Stomach (tissue), 19 donors: ENCODE measurements around the gene PBX3. TPM values are rescaled to one million over a fixed set of nuclear protein-coding genes. Genes with fewer than 3 reads are reported as not detected.

Experiments
- DNase-seq, 2 donors: peaks; one replicate each; pipeline versions ENCODE4 v3.0.0 to v3.0.0-alpha.2; 2013 to 2019
- H3K27ac ChIP-seq, 5 donors: fragments of 200-600 bp in 4 of 5; sonication (generic) in 4 of 5; one replicate each; pipeline ENCODE4 v1.5.1; 2013 to 2019; ENCODE audit warnings: mild to moderate bottlenecking in 1 of 5, moderate library complexity in 1 of 5
- H3K27me3 ChIP-seq, 3 donors: fragments of 200-600 bp; sonication (generic); one replicate each; pipeline ENCODE4 v1.5.1; 2017 to 2019; ENCODE audit warnings: mixed run types in 1 of 3
- H3K36me3 ChIP-seq, 4 donors: fragments of 200-600 bp; sonication (generic); 1 replicate in 3 of 4; 2 replicates in 1 of 4; pipeline ENCODE4 v1.5.1; 2016 to 2019
- H3K4me1 ChIP-seq, 4 donors: fragments of 200-600 bp; sonication (generic); one replicate each; pipeline ENCODE4 v1.5.1; 2016 to 2019
- H3K4me3 ChIP-seq, 4 donors: fragments of 200-600 bp; sonication (generic) in 3 of 4; one replicate each; pipeline ENCODE4 v1.5.1; 2016 to 2019; ENCODE audit warnings: mild to moderate bottlenecking in 1 of 4
- H3K9me3 ChIP-seq, 4 donors: fragments of 200-600 bp; sonication (generic); one replicate each; pipeline ENCODE4 v1.5.1; 2016 to 2019
- CTCF ChIP-seq, 7 experiments: fragments of 450-650 bp in 4 of 7; fragments of 200-600 bp in 3 of 7; sonication (generic) in 3 of 7; IDR thresholded peaks; one replicate each; pipeline ENCODE4 v1.5.1; 2016 to 2019; ENCODE audit warnings: antibody characterized with exemption in 7 of 7, control low read depth in 2 of 7, mild to moderate bottlenecking in 1 of 7
- EP300 ChIP-seq: sonication (generic); formaldehyde crosslinking; IDR thresholded peaks from one replicate; pipeline ENCODE4 v1.6.1; 2017; ENCODE audit warnings: antibody characterized with exemption
- POLR2A ChIP-seq, 4 donors: fragments of 450-650 bp; IDR thresholded peaks; one replicate each; pipeline ENCODE4 v1.6.1; 2016; ENCODE audit warnings: antibody characterized with exemption in 4 of 4, control low read depth in 2 of 4, mild to moderate bottlenecking in 1 of 4, moderate library complexity in 1 of 4
- POLR2AphosphoS5 ChIP-seq, 3 donors: sonication (generic); formaldehyde crosslinking; IDR thresholded peaks; one replicate each; pipeline ENCODE4 v1.6.1; 2016; ENCODE audit warnings: antibody characterized with exemption in 3 of 3
- WGBS, 5 donors: extraction: QIAGEN DNeasy Blood & Tissue Kit in 3 of 5; methylation state at CpG; one replicate each; pipeline versions ENCODE4 v1.1.5 to v1.1.7; 2013 to 2018; 5-methylcytosine and 5-hydroxymethylcytosine counted together
- intact Hi-C: fragments of 100-400 bp; cut with DNase I; formaldehyde crosslinking; loops from one replicate; pipeline ENCODE4 v1.15.1; 2023; ENCODE audit warnings: low total_unique reads
- long read RNA-seq, 10 donors: transcript quantifications; one replicate each; lab custom pipeline, GENCODE V29; 2026
- polyA plus RNA-seq, 3 donors: library from polyadenylated mRNA; stranded (reverse); fragments of 200-250 nt; gene quantifications; one replicate each; pipeline ENCODE4 v1.2.3, GENCODE V29; 2013
- total RNA-seq, 5 donors: library from RNA; depleted of rRNA; stranded (reverse); fragments of >200 nt; gene quantifications; one replicate each; pipeline versions ENCODE4 v1.1.0 to v1.2.3, GENCODE V29; 2014 to 2016
- donor health status: healthy with polysubstance abuse.
- donor health status: Bipolar disorder and iron deficiency.
- donor health status: healthy.

PBX3 gene
- total RNA-seq: 10 to 100 TPM; 12.7 to 59.1 (median 25.5) TPM
- polyA plus RNA-seq: 10 to 100 TPM in 2 of 3 donors, 1 to 10 TPM in 1; 9.3 to 15.4 (median 14.6) TPM
- long read RNA-seq, donor 1, partial matches to known transcripts: 0 of 2 reads
- long read RNA-seq, donor 1, other reads (novel, unspliced or antisense): 0 of 2 reads
- long read RNA-seq, donor 2, transcript PBX3-201 (8 exons, 2,755 nt): major isoform, 5 of 21 reads
- long read RNA-seq, donor 2, partial matches to known transcripts: 10 of 21 reads
- long read RNA-seq, donor 2, other reads (novel, unspliced or antisense): 0 of 21 reads
- long read RNA-seq, donor 3, partial matches to known transcripts: 0 of 2 reads
- long read RNA-seq, donor 3, other reads (novel, unspliced or antisense): 0 of 2 reads
- long read RNA-seq, donor 4: 0 reads
- long read RNA-seq, donor 5, partial matches to known transcripts: 8 of 15 reads
- long read RNA-seq, donor 5, other reads (novel, unspliced or antisense): 0 of 15 reads
- long read RNA-seq, donor 6, partial matches to known transcripts: 0 of 4 reads
- long read RNA-seq, donor 6, other reads (novel, unspliced or antisense): 0 of 4 reads
- long read RNA-seq, donor 7, partial matches to known transcripts: 11 of 17 reads
- long read RNA-seq, donor 7, other reads (novel, unspliced or antisense): 0 of 17 reads
- long read RNA-seq, donor 8, partial matches to known transcripts: 0 of 7 reads
- long read RNA-seq, donor 8, other reads (novel, unspliced or antisense): 0 of 7 reads
- long read RNA-seq, donor 9, partial matches to known transcripts: 18 of 20 reads
- long read RNA-seq, donor 9, other reads (novel, unspliced or antisense): 0 of 20 reads
- long read RNA-seq, donor 10, partial matches to known transcripts: 0 of 2 reads
- long read RNA-seq, donor 10, other reads (novel, unspliced or antisense): 0 of 2 reads

GRCh38 chr9:125747053-125747764 lies at the start of gene PBX3:
Gene PBX3 (plus strand): TSS chr9:125747373.
- 0% methylated on average over 11 to 86 of the region's 107 CpGs for WGBS, 5 donors
- Histone ChIP-seq H3K9me3 (no peaks in the 10 kb centered on the region), H3K27ac (peak within 1 kb of the TSS; percentile 79 to 97 (median 93)), H3K4me3 (peak within 1 kb of the TSS; percentile 65 to 88 (median 78)), H3K4me1 (peaks cover 10 to 49% (median 38%) of the 10 kb centered on the region in 4 donors), H3K36me3 (no peaks in the 10 kb centered on the region), H3K27me3 (no peaks in the 10 kb centered on the region)
- peak; percentile 60 to 87 for DNase-seq
- no peak for TF ChIP-seq EP300
- no peak for TF ChIP-seq POLR2A (IDR thresholded peaks at IDR 0.05)
- peak in 1 of 3 donors; percentile 9 for TF ChIP-seq POLR2AphosphoS5 (IDR thresholded peaks at IDR 0.05)
- no peak for TF ChIP-seq CTCF (IDR thresholded peaks at IDR 0.05)
- intact Hi-C loops: no loop called here

GRCh38 chr9:125699870-125700269 lies 47.3 kb upstream of the PBX3 start:
- intact Hi-C loops: no loop called here
- Histone ChIP-seq H3K4me1 (peaks cover 0 to 30% (median 10%) of the 10 kb centered on the region in 4 donors), H3K9me3 (no peaks in the 10 kb centered on the region), H3K27me3 (no peaks in the 10 kb centered on the region), H3K36me3 (no peaks in the 10 kb centered on the region), H3K4me3 (no peak overlapping the region), H3K27ac (no peak overlapping the region)
- 82 to 99% (median 93%) methylated on average over 3 of the region's 3 CpGs for WGBS, 5 donors
- TF ChIP-seq POLR2AphosphoS5 (IDR thresholded peaks at IDR 0.05) (no peak), POLR2A (IDR thresholded peaks at IDR 0.05) (no peak), EP300 (no peak), CTCF (IDR thresholded peaks at IDR 0.05) (no peak)
- DNase-seq: no peak

GRCh38 chr9:125700791-125701190 lies 46.4 kb upstream of the PBX3 start:
- Histone ChIP-seq H3K4me3 (no peak overlapping the region), H3K36me3 (no peaks in the 10 kb centered on the region), H3K9me3 (no peaks in the 10 kb centered on the region), H3K4me1 (peaks cover 4 to 38% (median 18%) of the 10 kb centered on the region in 4 donors), H3K27ac (no peak overlapping the region), H3K27me3 (no peaks in the 10 kb centered on the region)
- TF ChIP-seq CTCF (IDR thresholded peaks at IDR 0.05) (no peak), POLR2A (IDR thresholded peaks at IDR 0.05) (no peak), POLR2AphosphoS5 (IDR thresholded peaks at IDR 0.05) (no peak), EP300 (no peak)
- WGBS, 5 donors: 71 to 82% (median 79%) methylated on average over 2 of the region's 2 CpGs
- intact Hi-C loops: no loop called here
- peak in 1 of 2 donors; percentile 7 for DNase-seq

- H3K9me3 ChIP-seq: no peaks in the 10 kb centered on the region
- 84 to 91% (median 85%) methylated on average over 6 of the region's 6 CpGs for WGBS, 5 donors
- TF ChIP-seq POLR2AphosphoS5 (IDR thresholded peaks at IDR 0.05): no peak
- TF ChIP-seq EP300: no peak
- TF ChIP-seq POLR2A (IDR thresholded peaks at IDR 0.05): no peak
- TF ChIP-seq CTCF (IDR thresholded peaks at IDR 0.05): no peak
- H3K4me3 ChIP-seq: no peak overlapping the region
- peaks cover 10 to 44% (median 23%) of the 10 kb centered on the region in 4 donors for H3K4me1 ChIP-seq
- H3K27ac ChIP-seq: no peak overlapping the region
- H3K36me3 ChIP-seq: no peaks in the 10 kb centered on the region
- H3K27me3 ChIP-seq: no peaks in the 10 kb centered on the region
- intact Hi-C loops: no loop called here
- no peak for DNase-seq
Observed at GRCh38 chr9:125701351-125701750, 45.8 kb upstream of the PBX3 start.
